Lung (tissue), 12 donors: Measurements from ENCODE around the gene SEPTIN5. TPM values are rescaled to one million over a fixed set of nuclear protein-coding genes. Genes with fewer than 3 reads are reported as not detected.
"Not testable (repeated sequence)": the region's sequence is repeated elsewhere in the genome, so short reads cannot be mapped to it uniquely, and the experiment has no call there.

Source experiments
- ATAC-seq: fragments of 200-7000 bp; cut with Tn5 transposase; one replicate; pipeline ENCODE4 v1.9.1; 2020; ENCODE audit warnings: moderate number of reproducible peaks; ENCODE audit not compliant: insufficient read depth, low FRiP score
- DNase-seq, 3 donors: peaks; one replicate each; pipeline ENCODE4 v3.0.0-alpha.2; 2013 to 2017
- H3K27ac ChIP-seq, 2 donors: one replicate each; pipeline ENCODE4 v1.5.1; 2013; ENCODE audit warnings: mild to moderate bottlenecking in 2 of 2, moderate library complexity in 2 of 2, control low read depth in 1 of 2, inconsistent platforms in 1 of 2, low read depth in 1 of 2, low read length in 1 of 2
- H3K27me3 ChIP-seq, 3 donors: one replicate each; pipeline ENCODE4 v1.5.1; 2013; ENCODE audit warnings: low read length in 2 of 3; ENCODE audit not compliant: control insufficient read depth in 3 of 3, insufficient read depth in 3 of 3
- H3K36me3 ChIP-seq, 4 donors: one replicate each; pipeline ENCODE4 v1.5.1; 2013; ENCODE audit warnings: low read length in 4 of 4, mild to moderate bottlenecking in 1 of 4, moderate library complexity in 1 of 4; ENCODE audit not compliant: control insufficient read depth in 4 of 4, insufficient read depth in 4 of 4
- H3K4me1 ChIP-seq, 5 donors: one replicate each; pipeline ENCODE4 v1.5.1; 2013; ENCODE audit warnings: low read length in 5 of 5, mild to moderate bottlenecking in 2 of 5, moderate library complexity in 1 of 5; ENCODE audit not compliant: control insufficient read depth in 5 of 5, insufficient read depth in 5 of 5
- H3K4me3 ChIP-seq: one replicate; pipeline ENCODE4 v1.5.1; 2013; ENCODE audit warnings: mild to moderate bottlenecking, control low read depth, moderate library complexity
- H3K9ac ChIP-seq, 2 donors: one replicate each; pipeline ENCODE4 v1.5.1; 2013; ENCODE audit warnings: low read length in 2 of 2, control low read depth in 1 of 2; ENCODE audit not compliant: insufficient read depth in 1 of 2
- H3K9me3 ChIP-seq, 4 donors: one replicate each; pipeline ENCODE4 v1.5.1; 2013; ENCODE audit warnings: low read length in 3 of 4, mild to moderate bottlenecking in 1 of 4, moderate library complexity in 1 of 4; ENCODE audit not compliant: control insufficient read depth in 4 of 4, insufficient read depth in 3 of 4
- CTCF ChIP-seq: IDR thresholded peaks from 2 replicates; pipeline ENCODE4 v1.5.1; 2012; ENCODE audit warnings: mild to moderate bottlenecking; ENCODE audit errors: control extremely low read depth, extremely low read depth
- WGBS, 2 donors: extraction: QIAGEN DNeasy Blood & Tissue Kit; methylation state at CpG; one replicate each; pipeline ENCODE4 v1.1.7; 2013; 5-methylcytosine and 5-hydroxymethylcytosine counted together
- polyA plus RNA-seq, 2 donors: library from polyadenylated mRNA; stranded (reverse); fragments of 200-250 nt; gene quantifications; one replicate each; pipeline ENCODE4 v1.2.1, GENCODE V29; 2013
- total RNA-seq, 2 donors: library from RNA; depleted of rRNA in 1 of 2; stranded (reverse); fragments of >200 nt in 1 of 2; gene quantifications; one replicate each; pipeline ENCODE4 v1.2.1, GENCODE V29; 2014 to 2021
- donor health status: control.
- donor health status: control.
- donor health status: Bipolar disorder and iron deficiency.
- donor health status: healthy.
- donor health status: DM: yes; HTN: yes; CAD: no.

SEPTIN5 gene
- total and polyA plus RNA-seq, 4 donors = 10.4 to 32.5 (median 14.2) TPM

GRCh38 chr22:19696504-19697276 is 17.6 kb upstream of the SEPTIN5 start:
- DNase-seq = no peak
- 91 to 95% methylated on average over 2 of the region's 2 CpGs for WGBS, 2 donors
- no peak overlapping the region for H3K27ac ChIP-seq
- TF ChIP-seq CTCF = no peak
- ATAC-seq = no peak
- peaks cover 0 to 6% (median 2%) of the 10 kb centered on the region in 5 donors for H3K4me1 ChIP-seq
- H3K9ac ChIP-seq = no peak overlapping the region
- no peak overlapping the region for H3K4me3 ChIP-seq
- no peaks in the 10 kb centered on the region for H3K9me3 ChIP-seq
- no peaks in the 10 kb centered on the region for H3K36me3 ChIP-seq
- no peaks in the 10 kb centered on the region for H3K27me3 ChIP-seq

- WGBS, 2 donors = 82 to 89% methylated on average over 1 of the region's 1 CpG
- DNase-seq = not testable (repeated sequence)
Measured at GRCh38 chr22:19697871-19698270, 16.4 kb upstream of the SEPTIN5 start.

GRCh38 chr22:19700790-19701419 is 13.4 kb upstream of the SEPTIN5 start:
- ATAC-seq = no peak
- H3K9ac ChIP-seq = no peak overlapping the region
- no peak overlapping the region for H3K27ac ChIP-seq
- H3K9me3 ChIP-seq = no peaks in the 10 kb centered on the region
- H3K27me3 ChIP-seq = no peaks in the 10 kb centered on the region
- no peak overlapping the region for H3K4me3 ChIP-seq
- WGBS, 2 donors = 94% methylated on average over 6 of the region's 6 CpGs
- DNase-seq = no peak
- no peaks in the 10 kb centered on the region for H3K36me3 ChIP-seq
- TF ChIP-seq CTCF = no peak
- H3K4me1 ChIP-seq = no peaks in the 10 kb centered on the region

More at GRCh38 chr22:19697871-19698270, 16.4 kb upstream of the SEPTIN5 start:
- H3K9ac ChIP-seq, H3K27me3 ChIP-seq, H3K4me1 ChIP-seq, H3K36me3 ChIP-seq, H3K9me3 ChIP-seq, H3K27ac ChIP-seq, H3K4me3 ChIP-seq, ATAC-seq: not testable (repeated sequence)

- no peak overlapping the region for H3K4me3 ChIP-seq
- 76% methylated on average over 10 of the region's 10 CpGs for WGBS, 2 donors
- DNase-seq (no peak), ATAC-seq (no peak)
- no peak overlapping the region for H3K27ac ChIP-seq
- no peak for TF ChIP-seq CTCF
- no peaks in the 10 kb centered on the region for H3K9me3 ChIP-seq
- no peaks in the 10 kb centered on the region for H3K4me1 ChIP-seq
- H3K36me3 ChIP-seq = no peaks in the 10 kb centered on the region
- no peaks in the 10 kb centered on the region for H3K27me3 ChIP-seq
- no peak overlapping the region for H3K9ac ChIP-seq
Measured at GRCh38 chr22:19701420-19702145, 12.7 kb upstream of the SEPTIN5 start.
